NT2/D1 (cell line): ENCODE results near the gene SLC30A3.

Experiments used
- DNase-seq: peaks from one replicate; pipeline ENCODE4 v3.0.0-alpha.2; 2011; ENCODE audit warnings: low read depth, low spot score
- H3K27me3 ChIP-seq: 2 replicates; pipeline ENCODE4 v1.6.0; 2011; ENCODE audit warnings: mild to moderate bottlenecking; ENCODE audit not compliant: insufficient read length, insufficient read depth
- H3K36me3 ChIP-seq: 2 replicates; pipeline ENCODE4 v1.6.1; 2011; ENCODE audit warnings: mild to moderate bottlenecking, low read length, mixed read lengths; ENCODE audit not compliant: insufficient read depth, insufficient read length
- H3K4me1 ChIP-seq: 2 replicates; pipeline ENCODE4 v1.5.1; 2011; ENCODE audit not compliant: insufficient read depth, insufficient read length
- H3K4me3 ChIP-seq: 2 replicates; pipeline ENCODE4 v1.5.1; 2011; ENCODE audit warnings: low read depth; ENCODE audit not compliant: insufficient read length
- H3K9ac ChIP-seq: 2 replicates; pipeline ENCODE4 v1.6.0; 2011; ENCODE audit warnings: low read depth; ENCODE audit not compliant: insufficient read length
- H3K9me3 ChIP-seq: 2 replicates; pipeline ENCODE4 v1.5.1; 2011; ENCODE audit warnings: mild to moderate bottlenecking, low read length; ENCODE audit not compliant: insufficient read depth
- SUZ12 ChIP-seq: IDR thresholded peaks from 2 replicates; pipeline ENCODE4 v1.6.1; 2011; ENCODE audit not compliant: insufficient read length, insufficient read depth; ENCODE audit errors: extremely low read depth
- YY1 ChIP-seq: IDR thresholded peaks from 2 replicates; pipeline ENCODE4 v1.6.1; 2011; ENCODE audit not compliant: insufficient read length, insufficient read depth
- ZNF274 ChIP-seq: IDR thresholded peaks from 2 replicates; pipeline ENCODE4 v1.6.1; 2011; ENCODE audit warnings: mild to moderate bottlenecking, low read depth, low read length

The SLC30A3 gene

DNA sequence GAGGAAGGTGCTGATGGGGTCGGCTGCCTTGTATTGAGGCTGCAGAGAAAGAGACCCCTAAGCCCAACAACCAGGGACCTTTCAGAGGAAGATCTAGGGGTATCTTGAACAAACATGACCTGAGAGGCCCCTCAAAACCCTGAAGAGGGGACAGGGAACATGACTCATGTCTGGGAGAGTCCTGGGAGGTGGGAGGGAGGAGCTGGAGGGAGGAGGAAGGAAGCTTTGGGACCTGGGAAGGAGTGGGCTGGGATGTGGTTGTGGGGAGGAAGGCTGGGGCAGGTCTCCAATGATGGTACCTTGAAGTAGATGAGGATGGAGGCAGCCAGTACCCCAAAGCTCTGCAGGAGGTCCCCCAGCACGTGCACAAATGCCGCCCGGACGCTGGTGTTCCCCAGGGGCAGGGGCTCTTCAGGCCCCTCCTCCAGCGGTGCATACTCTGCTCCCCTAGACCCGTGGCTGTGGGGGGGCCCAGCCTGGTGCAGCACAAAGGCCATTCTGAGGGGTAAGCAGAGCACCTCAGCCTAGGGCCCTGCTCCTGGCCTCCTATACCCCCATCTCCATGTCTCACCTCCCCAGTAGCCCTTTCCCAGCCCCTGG, 5.9 kb downstream of the SLC30A3 start:
- TF ChIP-seq YY1 (no peak), ZNF274 (no peak), SUZ12 (no peak)
- DNase-seq, result no peak
- Histone ChIP-seq H3K4me3 (no peak overlapping the region), H3K36me3 (no peaks in the 10 kb centered on the region), H3K9ac (no peak overlapping the region), H3K27me3 (peaks cover 26% of the 10 kb centered on the region), H3K9me3 (no peaks in the 10 kb centered on the region), H3K4me1 (peaks cover 6% of the 10 kb centered on the region)

DNA sequence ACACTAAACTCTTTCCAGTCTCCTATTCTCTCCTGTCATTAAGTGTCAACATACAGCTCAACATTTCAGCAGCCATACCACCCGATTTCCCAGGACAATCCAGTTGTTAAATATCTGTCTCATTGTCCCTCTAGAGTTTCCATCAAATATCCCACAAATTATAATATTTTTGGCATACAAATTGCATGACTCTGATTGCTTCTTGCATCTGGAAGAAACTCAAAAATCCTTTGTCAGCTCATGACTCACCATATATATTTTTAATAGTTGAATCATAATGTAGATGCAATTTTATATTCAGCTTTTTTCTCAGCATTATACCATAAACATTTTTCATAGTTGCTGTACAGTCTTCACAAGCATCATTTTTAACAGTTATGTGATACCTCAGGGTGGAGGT, 7.2 kb downstream of the SLC30A3 start:
- no peak for DNase-seq
- Histone ChIP-seq H3K4me1 (peaks cover 7% of the 10 kb centered on the region), H3K9ac (no peak overlapping the region), H3K27me3 (peaks cover 13% of the 10 kb centered on the region), H3K4me3 (no peak overlapping the region), H3K9me3 (no peaks in the 10 kb centered on the region), H3K36me3 (no peaks in the 10 kb centered on the region)
- no peak for TF ChIP-seq SUZ12
- TF ChIP-seq YY1, result no peak
- TF ChIP-seq ZNF274, result no peak

DNA sequence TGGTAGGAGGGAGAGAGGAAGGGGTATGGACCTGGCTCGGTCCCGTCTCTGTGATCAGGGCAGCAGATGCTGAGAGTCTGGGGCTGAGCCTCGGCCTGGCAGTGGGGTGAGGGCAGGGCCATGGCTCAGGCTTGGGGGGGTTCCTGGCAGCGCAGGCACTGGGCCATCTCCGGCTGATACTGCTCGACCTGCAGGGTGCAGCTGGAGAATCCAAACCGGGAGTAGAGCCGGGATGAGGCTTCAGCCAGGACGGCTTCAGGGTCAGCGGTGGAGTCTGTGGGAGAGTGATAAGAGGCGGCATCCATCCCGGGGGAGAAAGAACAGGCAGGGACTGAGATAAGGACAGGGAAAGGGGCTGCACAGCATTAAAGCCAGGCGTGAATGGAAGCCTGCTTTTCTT, 7.7 kb downstream of the SLC30A3 start:
- no peaks in the 10 kb centered on the region for H3K9me3 ChIP-seq
- no peak overlapping the region for H3K4me3 ChIP-seq
- peaks cover 8% of the 10 kb centered on the region for H3K27me3 ChIP-seq
- H3K9ac ChIP-seq, result no peak overlapping the region
- no peak for DNase-seq
- H3K4me1 ChIP-seq, result peaks cover 8% of the 10 kb centered on the region
- no peaks in the 10 kb centered on the region for H3K36me3 ChIP-seq
- TF ChIP-seq ZNF274 (no peak), YY1 (no peak), SUZ12 (no peak)

DNA sequence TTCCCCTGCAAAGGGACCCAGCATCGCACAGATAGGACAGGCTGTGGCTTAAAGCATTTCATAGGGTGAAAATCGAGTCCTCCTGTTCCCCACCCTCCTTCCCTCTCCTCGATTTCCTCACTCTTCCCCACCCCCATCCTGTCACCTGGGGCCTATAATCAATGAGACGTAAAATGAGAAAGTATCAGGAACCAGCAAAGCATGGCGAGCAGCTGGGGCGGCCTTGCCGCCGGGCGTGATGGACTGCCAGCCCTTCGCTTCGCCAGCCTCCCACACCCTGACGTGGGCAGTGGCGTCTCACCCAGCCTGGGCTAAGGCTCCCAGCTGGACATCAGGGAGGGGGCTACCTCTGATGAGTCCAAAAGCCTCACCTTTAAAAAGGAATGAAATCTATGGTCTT, 11.1 kb downstream of the SLC30A3 start:
- no peak for TF ChIP-seq YY1
- TF ChIP-seq ZNF274, result no peak
- no peak for TF ChIP-seq SUZ12
- no peaks in the 10 kb centered on the region for H3K27me3 ChIP-seq

DNA sequence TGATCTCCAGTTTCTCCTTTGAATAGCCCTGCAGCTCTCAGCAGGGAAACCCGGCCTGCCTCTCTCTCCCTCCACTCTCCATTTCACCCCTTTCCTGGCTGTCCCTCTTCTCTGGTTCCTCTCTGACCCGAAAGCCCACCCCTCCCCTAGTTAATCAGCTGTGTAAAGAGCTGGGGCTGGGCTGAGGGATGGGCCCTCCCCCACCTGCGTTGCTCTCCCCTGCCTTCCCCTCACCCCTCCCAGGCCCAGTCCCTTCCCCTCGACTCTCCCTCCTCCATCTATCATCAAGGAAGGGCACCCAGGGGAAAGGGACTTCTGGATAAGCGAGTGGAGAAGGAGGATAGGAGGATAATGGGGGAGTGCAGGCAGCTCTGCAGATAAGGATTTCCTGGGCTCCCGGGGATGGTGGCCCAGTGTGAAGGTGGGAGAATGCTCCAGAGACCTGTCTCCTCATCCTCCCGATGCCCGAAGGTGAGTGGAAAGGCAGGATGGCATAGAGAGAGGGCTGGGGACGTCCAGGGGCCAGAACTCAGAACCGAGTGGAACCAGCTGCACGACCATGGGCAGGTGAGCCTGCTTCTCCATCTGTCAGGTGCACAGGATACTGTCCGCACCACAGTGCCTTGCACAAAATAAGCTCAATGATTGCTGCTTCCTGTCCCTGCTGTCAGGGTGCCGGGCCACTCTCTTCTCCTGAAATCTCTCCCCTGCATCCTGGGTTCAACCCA, 12.0 kb downstream of the SLC30A3 start:
- Histone ChIP-seq H3K4me1 (peaks cover 5% of the 10 kb centered on the region), H3K9me3 (no peaks in the 10 kb centered on the region), H3K27me3 (no peaks in the 10 kb centered on the region), H3K9ac (peak overlapping the region; percentile 63), H3K4me3 (peak overlapping the region; percentile 15), H3K36me3 (no peaks in the 10 kb centered on the region)
- TF ChIP-seq ZNF274, result no peak
- no peak for TF ChIP-seq SUZ12
- no peak for TF ChIP-seq YY1
- DNase-seq, result no peak

More for the DNA sequence above, 11.1 kb downstream of the SLC30A3 start:
- Histone ChIP-seq H3K4me3 (no peak overlapping the region), H3K9ac (no peak overlapping the region), H3K4me1 (peaks cover 5% of the 10 kb centered on the region), H3K36me3 (no peaks in the 10 kb centered on the region), H3K9me3 (no peaks in the 10 kb centered on the region)
- DNase-seq, result no peak

DNA sequence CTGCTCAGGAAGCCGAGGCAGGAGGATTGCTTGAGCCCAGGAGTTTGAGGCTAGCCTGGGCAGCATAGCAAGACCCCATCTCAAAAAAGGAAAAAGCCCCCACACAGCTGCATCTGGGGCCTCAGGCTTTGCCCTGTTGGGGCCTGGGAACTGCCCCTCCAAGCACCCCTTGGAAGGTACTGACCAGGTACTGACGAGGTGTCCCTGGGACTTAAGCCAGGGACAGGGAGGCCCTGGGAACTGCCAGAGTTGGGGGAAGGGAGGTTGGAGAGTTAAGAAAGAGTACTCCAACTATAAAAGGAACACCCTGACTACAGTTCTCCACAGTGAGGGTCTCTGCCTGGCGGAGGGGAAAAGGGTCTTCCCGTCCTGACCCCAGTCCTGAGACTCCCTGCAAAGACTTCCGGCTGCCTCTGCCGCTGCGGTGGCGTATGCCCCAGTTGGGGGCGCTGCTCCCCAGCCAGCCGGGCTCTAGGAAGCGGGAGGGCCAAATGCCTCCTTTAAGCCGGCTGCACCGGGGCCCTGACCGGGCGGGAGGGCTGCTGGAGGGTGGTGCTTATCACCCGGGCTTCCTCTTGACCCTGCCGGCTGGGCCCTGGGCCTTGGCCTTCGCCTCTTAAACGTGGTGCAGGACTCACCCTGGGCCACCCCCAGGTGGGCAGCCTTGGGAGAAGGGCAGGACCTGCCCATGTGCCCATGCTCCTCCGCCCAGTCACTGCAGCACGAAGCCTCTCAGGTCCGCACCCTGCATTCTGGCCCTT, 12.8 kb downstream of the SLC30A3 start:
- peak overlapping the region; percentile 63 for H3K9ac ChIP-seq
- peak; percentile 80 for DNase-seq

More for the DNA sequence above, 12.8 kb downstream of the SLC30A3 start:
- no peaks in the 10 kb centered on the region for H3K27me3 ChIP-seq
- peaks cover 6% of the 10 kb centered on the region for H3K36me3 ChIP-seq
- no peaks in the 10 kb centered on the region for H3K9me3 ChIP-seq
- H3K4me3 ChIP-seq, result peak overlapping the region; percentile 15
- TF ChIP-seq YY1 (no peak), ZNF274 (no peak), SUZ12 (no peak)
- H3K4me1 ChIP-seq, result peaks cover 5% of the 10 kb centered on the region
